HUES48 (cell line): Measurements from ENCODE around the gene UNC13B.

ENCODE experiments used
- H3K27ac ChIP-seq: one replicate; pipeline ENCODE4 v1.7.0; 2013; ENCODE audit warnings: low read depth, low read length, inconsistent platforms
- H3K27me3 ChIP-seq: 2 replicates; pipeline ENCODE4 v1.6.1; 2013; ENCODE audit warnings: mild to moderate bottlenecking, low read length; ENCODE audit not compliant: control insufficient read depth, insufficient read depth
- H3K36me3 ChIP-seq: 2 replicates; pipeline ENCODE4 v1.6.1; 2013; ENCODE audit warnings: low read length; ENCODE audit not compliant: control insufficient read depth, insufficient read depth
- H3K4me1 ChIP-seq: 2 replicates; pipeline ENCODE4 v1.6.1; 2013; ENCODE audit warnings: mild to moderate bottlenecking, low read length; ENCODE audit not compliant: control insufficient read depth, insufficient read depth
- H3K4me3 ChIP-seq: 2 replicates; pipeline ENCODE4 v1.5.1; 2013; ENCODE audit warnings: mild to moderate bottlenecking, low read depth, low read length
- H3K9ac ChIP-seq: 2 replicates; pipeline ENCODE4 v1.6.1; 2013; ENCODE audit warnings: mild to moderate bottlenecking, low read depth, low read length, moderate library complexity
- H3K9me3 ChIP-seq: 2 replicates; pipeline ENCODE4 v1.6.1; 2013; ENCODE audit warnings: low read length; ENCODE audit not compliant: control insufficient read depth, insufficient read depth

UNC13B gene

DNA sequence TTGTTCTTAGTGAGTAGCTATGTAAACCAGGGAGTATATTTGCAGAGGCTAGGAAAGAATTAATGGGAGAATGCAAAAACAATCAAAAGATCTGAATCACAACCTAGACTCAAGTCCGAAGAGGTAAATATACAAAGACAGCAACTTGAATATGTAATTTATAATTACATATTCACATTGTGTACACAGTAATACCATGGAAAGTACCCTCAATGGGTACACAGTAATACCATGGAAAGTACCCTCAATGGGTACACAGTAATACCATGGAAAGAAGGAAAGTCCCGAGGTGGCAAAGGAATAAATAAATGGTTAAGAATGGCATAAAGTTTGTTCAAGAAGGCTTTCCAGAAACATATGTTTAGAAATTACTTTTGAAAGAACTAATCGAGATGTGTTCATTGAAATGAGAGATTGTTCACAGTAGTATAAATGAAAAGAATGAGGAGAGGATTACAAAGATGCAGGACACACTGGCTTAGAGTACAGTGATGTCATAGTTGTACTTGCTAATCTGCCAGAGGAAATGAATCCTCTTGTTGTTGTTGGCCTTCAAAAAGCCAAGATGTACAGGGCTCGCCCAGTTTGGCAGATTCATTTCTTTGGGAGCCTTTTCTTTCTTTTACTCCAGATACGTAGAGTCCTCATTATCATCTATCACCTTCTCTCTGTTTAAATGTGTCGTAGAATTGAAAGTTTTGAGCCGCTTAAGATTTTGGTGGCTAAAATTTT lies 116.0 kb downstream of the UNC13B start:
- H3K4me1 ChIP-seq, result no peaks in the 10 kb centered on the region
- H3K27me3 ChIP-seq, result no peaks in the 10 kb centered on the region
- H3K9me3 ChIP-seq, result no peaks in the 10 kb centered on the region
- no peak overlapping the region for H3K27ac ChIP-seq
- no peak overlapping the region for H3K9ac ChIP-seq
- H3K36me3 ChIP-seq, result no peaks in the 10 kb centered on the region
- no peak overlapping the region for H3K4me3 ChIP-seq

DNA sequence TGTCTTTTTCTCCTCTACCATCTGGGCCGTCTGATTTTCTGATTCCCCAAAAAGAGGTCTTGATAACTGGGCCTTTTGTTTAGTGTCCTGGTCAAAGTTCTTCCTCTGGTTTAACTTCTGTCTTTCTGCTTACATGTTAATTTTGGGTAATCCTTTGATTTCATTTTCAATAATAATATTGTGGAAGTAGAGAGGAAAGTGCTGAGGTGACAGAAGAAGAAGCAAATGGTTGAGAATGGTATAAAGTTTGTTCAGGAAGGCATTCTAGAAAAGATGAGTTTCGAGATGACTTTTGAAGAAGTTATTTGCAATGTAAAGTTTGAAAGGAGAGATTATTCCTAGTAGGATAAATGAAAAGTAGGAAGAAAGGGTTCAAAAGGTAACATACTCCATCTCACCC lies 118.1 kb downstream of the UNC13B start:
- no peaks in the 10 kb centered on the region for H3K9me3 ChIP-seq
- H3K4me3 ChIP-seq, result no peak overlapping the region
- no peak overlapping the region for H3K27ac ChIP-seq
- H3K9ac ChIP-seq, result no peak overlapping the region
- no peaks in the 10 kb centered on the region for H3K27me3 ChIP-seq
- no peaks in the 10 kb centered on the region for H3K36me3 ChIP-seq
- no peaks in the 10 kb centered on the region for H3K4me1 ChIP-seq

DNA sequence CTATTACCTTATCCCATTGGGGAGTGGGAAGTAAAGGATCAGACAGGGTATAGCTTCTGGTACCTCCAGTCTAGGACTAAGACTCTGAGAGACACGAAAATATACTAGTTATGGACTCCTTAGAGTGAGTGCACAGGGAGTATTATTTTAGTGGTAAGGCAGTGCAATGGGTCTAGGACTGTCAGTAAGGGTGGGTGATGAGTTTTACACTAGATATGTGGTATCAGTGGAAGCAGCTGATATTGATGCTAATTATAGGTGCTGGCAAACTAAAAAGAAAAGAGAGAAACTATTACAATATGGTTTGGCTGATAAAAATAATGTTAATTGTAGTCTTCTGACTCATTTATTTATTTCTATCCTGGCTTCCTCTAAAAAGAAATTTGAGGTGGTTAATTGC lies 118.6 kb downstream of the UNC13B start:
- Histone ChIP-seq H3K27ac (no peak overlapping the region), H3K4me1 (no peaks in the 10 kb centered on the region), H3K9me3 (no peaks in the 10 kb centered on the region), H3K36me3 (no peaks in the 10 kb centered on the region), H3K9ac (no peak overlapping the region), H3K4me3 (no peak overlapping the region), H3K27me3 (no peaks in the 10 kb centered on the region)

DNA sequence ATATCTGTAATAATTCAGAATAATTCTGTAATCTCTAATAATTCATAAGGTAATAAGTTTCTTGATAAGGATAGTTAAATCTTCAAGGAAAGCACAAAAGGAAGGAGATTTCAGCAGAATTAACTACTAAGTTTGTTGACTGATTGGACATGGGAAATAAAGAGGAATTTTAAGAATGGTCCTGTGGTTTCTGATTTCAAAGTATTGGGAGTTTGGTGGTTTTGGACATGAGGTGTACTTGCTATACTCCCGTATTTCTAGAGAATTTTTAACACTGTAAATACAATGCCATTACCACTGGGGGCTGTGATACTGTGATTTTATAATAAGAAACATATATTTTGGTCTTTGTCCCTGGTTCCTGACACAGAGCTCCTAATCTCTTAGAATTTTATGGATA lies 123.9 kb downstream of the UNC13B start:
- Histone ChIP-seq H3K27ac (no peak overlapping the region), H3K4me1 (no peaks in the 10 kb centered on the region), H3K9ac (no peak overlapping the region), H3K27me3 (no peaks in the 10 kb centered on the region), H3K4me3 (no peak overlapping the region), H3K36me3 (no peaks in the 10 kb centered on the region), H3K9me3 (no peaks in the 10 kb centered on the region)

DNA sequence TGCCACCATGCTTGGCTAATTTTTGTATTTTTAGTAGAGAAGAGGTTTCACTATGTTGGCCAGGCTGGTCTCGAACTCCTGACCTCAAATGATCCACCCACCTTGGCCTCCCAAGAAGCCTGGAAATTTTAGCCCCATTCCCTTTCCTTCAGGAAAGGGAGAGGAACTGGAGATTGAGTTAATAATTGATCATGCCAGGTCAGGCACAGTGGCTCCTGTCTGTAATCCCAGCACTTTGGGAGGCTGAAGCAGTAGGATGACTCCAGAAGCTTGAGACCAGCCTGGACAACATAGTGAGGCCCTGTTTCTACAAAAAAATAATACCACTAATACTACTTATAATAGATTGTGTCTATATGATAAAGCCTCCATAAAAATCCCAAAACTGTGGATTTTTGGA lies 124.6 kb downstream of the UNC13B start:
- Histone ChIP-seq H3K9me3 (no peaks in the 10 kb centered on the region), H3K4me3 (no peak overlapping the region), H3K9ac (no peak overlapping the region), H3K27me3 (no peaks in the 10 kb centered on the region), H3K36me3 (no peaks in the 10 kb centered on the region), H3K4me1 (no peaks in the 10 kb centered on the region), H3K27ac (no peak overlapping the region)

DNA sequence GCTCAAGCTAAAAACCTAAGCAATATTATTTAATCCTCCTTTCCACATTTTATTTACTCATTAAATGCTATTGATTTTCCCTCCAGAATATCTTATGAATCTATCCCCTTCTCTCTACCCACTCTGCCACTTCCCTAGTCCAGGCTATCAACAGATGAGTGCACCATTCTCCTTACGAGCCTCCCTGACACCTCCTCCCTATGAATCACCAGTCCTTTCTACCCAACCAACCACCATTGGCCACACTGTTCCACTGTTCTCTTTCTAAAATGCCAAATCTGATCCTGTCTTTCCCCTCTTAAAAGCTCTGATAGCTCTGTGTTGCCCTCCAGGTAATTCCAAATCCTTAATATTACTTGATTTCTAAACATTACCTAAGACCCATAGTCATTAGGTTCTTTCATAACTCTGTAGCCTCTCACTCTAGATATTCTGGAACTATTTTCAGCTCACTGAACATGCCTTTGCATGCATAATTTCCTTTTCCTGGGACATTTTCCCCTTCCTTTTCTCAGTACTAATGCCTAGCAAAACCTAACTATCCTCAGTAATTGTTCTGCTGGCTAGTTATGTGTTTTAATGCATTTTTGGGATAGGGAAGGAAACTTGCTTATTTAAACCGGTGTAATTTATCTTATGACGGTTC lies 126.3 kb downstream of the UNC13B start:
- Histone ChIP-seq H3K4me1 (no peaks in the 10 kb centered on the region), H3K27ac (no peak overlapping the region), H3K27me3 (no peaks in the 10 kb centered on the region), H3K9ac (no peak overlapping the region), H3K4me3 (no peak overlapping the region), H3K9me3 (no peaks in the 10 kb centered on the region), H3K36me3 (no peaks in the 10 kb centered on the region)

DNA sequence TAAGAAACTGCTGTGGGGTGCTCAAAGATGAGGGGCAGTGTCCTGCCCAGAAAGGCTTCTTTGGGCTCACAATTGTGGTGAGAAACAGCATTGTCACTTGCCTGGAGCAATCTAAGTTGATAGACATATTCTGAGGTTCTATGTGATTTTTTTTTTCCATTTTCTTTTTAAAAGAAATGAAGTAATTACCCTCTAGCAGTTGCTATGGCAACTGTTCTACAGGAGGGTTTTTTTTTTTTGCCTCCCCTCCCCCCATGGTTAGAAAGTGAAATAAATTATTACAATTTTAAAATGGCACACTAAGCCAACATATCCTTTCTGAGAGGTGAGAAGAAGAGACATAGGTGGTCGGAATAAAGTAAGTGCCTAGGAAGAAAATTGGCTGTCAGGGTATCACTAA lies 127.0 kb downstream of the UNC13B start:
- Histone ChIP-seq H3K36me3 (no peaks in the 10 kb centered on the region), H3K27me3 (no peaks in the 10 kb centered on the region), H3K9ac (no peak overlapping the region), H3K4me1 (no peaks in the 10 kb centered on the region), H3K4me3 (no peak overlapping the region), H3K9me3 (no peaks in the 10 kb centered on the region), H3K27ac (no peak overlapping the region)

DNA sequence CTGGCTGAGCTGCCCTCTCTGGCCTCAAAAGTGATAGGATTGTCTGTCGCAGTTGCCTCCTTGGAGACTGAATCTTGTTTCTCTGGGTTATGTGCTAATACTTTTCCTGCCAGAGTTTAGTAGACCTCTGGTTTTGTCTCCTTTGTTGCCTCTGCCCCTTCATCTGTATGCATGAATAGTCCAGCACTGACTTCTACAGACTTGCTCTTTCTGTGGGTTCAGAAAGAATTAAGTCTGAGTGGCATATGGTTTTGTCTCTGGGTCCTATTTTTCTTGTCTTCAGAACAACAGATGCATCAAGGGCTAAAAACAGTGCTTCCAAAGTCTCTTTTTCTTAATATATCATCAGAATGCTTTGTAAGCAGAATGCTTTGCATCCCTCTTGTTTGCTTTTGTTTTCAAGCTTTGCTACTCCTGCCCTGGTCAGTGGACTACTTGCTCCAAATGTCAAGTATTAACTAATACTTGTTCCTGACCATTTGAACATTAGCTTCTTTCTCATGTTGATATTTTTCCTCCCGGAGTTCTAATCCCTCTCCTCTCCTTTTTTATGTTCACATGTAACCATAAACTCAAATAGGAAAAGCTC lies 131.7 kb downstream of the UNC13B start:
- Histone ChIP-seq H3K4me3 (no peak overlapping the region), H3K9me3 (no peaks in the 10 kb centered on the region), H3K36me3 (no peaks in the 10 kb centered on the region), H3K4me1 (no peaks in the 10 kb centered on the region), H3K27me3 (no peaks in the 10 kb centered on the region), H3K9ac (no peak overlapping the region), H3K27ac (no peak overlapping the region)

DNA sequence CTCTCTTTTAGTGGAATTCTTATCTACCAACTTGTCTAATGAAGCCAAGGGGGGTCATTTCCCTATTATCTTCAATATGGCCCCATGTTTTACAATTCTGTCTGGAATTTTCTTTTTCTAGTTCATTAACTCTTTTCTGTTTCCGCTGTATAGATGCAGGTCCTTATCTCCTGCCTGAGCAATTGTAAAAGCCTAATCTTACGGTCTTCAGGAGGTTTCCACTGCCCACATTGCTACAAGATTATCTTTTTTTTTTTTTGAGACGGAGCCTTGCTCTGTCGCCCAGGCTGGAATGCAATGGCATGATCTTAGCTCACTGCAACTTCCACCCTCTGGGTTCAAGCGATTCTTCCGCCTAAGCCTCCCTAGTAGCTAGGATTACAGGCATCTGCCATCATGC lies 132.3 kb downstream of the UNC13B start:
- no peak overlapping the region for H3K4me3 ChIP-seq
- no peaks in the 10 kb centered on the region for H3K4me1 ChIP-seq
- H3K27me3 ChIP-seq, result no peaks in the 10 kb centered on the region
- no peaks in the 10 kb centered on the region for H3K9me3 ChIP-seq
- H3K27ac ChIP-seq, result no peak overlapping the region
- H3K36me3 ChIP-seq, result no peaks in the 10 kb centered on the region
- no peak overlapping the region for H3K9ac ChIP-seq

DNA sequence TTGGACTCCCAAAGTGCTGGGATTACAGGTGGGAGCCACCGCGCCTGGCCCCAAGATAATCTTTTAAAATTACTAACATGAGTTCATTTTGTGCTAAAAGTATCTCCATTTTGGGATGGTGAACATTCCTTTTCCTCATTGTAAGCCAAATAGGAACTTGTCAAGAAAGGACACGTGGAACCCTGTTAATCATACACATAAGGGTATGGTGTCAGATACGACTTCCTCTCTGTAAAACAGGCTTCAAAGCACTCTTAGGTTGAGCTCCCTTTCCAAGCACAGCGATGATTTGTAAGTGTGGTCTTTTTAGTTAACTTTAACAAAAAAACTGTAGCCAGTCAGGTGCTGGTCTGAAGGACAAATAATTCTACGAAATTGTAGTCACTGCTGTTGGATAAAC lies 132.7 kb downstream of the UNC13B start:
- Histone ChIP-seq H3K9ac (no peak overlapping the region), H3K27me3 (no peaks in the 10 kb centered on the region), H3K36me3 (no peaks in the 10 kb centered on the region), H3K9me3 (no peaks in the 10 kb centered on the region), H3K4me3 (no peak overlapping the region), H3K27ac (no peak overlapping the region), H3K4me1 (no peaks in the 10 kb centered on the region)

DNA sequence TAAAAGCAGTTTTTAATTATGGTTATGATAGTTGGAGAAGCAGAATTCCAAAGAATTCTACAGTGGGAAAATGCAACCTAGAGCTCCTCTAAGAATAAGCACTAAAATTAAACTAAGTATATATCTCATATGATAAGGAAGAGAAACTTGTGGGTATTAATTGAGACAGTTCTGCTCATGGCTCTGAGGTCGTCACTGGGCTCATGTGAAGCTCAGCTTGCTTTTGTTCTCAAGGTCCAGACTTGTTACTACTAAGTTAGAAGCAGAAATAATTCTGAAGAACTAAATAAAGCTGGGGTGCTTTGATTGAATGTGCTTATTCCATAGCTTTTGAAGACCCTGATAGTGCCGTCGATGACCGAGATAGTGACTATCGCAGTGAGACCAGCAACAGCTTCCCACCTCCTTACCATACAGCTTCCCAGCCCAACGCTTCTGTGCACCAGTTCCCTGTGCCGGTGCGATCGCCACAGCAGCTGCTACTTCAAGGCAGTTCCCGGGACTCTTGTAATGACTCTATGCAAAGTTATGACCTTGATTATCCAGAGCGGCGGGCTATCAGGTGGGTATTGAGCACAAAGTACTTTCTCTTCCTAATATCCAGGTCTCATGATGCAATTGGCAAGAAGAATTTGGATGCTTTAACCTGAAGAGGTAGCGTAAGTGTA lies 133.7 kb downstream of the UNC13B start:
- Histone ChIP-seq H3K9me3 (no peaks in the 10 kb centered on the region), H3K36me3 (no peaks in the 10 kb centered on the region), H3K4me1 (no peaks in the 10 kb centered on the region), H3K27ac (no peak overlapping the region), H3K4me3 (no peak overlapping the region), H3K9ac (no peak overlapping the region), H3K27me3 (no peaks in the 10 kb centered on the region)
